BJ (cell line): ENCODE results near the gene DENND1C. TPM values are rescaled to one million over a fixed set of nuclear protein-coding genes. Genes with fewer than 3 reads are reported as not detected.
"Not testable (repeated sequence)": the region's sequence is repeated elsewhere in the genome, so short reads cannot be mapped to it uniquely, and the experiment has no call there.

Source experiments
- CTCF ChIA-PET: fragments of 350-600 bp; formaldehyde crosslinking; extraction: SDS; loops from one replicate; lab custom pipeline; 2021; ENCODE audit warnings: antibody characterized with exemption, inconsistent platforms; lab: Yijun Ruan, JAX
- POLR2A ChIA-PET: fragments of 300-600 bp; sonication (Branson Sonifier 250); formaldehyde crosslinking; extraction: SDS; loops from one replicate; lab custom pipeline; 2021; ENCODE audit warnings: antibody characterized with exemption; lab: Charles Lee
- DNase-seq: peaks from one replicate; pipeline ENCODE4 v3.0.0-alpha.2; 2011; ENCODE audit warnings: low read depth
- H3K27me3 ChIP-seq: 2 replicates; pipeline ENCODE4 v1.6.0; 2011; ENCODE audit warnings: low read length; ENCODE audit not compliant: control insufficient read depth, insufficient read depth
- H3K36me3 ChIP-seq: 2 replicates; pipeline ENCODE4 v1.5.1; 2011; ENCODE audit warnings: low read length; ENCODE audit not compliant: control insufficient read depth, insufficient read depth
- H3K4me3 ChIP-seq: 2 replicates; pipeline ENCODE4 v1.5.1; 2011; ENCODE audit warnings: low read depth, mild to moderate bottlenecking, control low read depth, low read length
- polyA plus RNA-seq: library from polyadenylated mRNA; depleted of rRNA; stranded (reverse); fragments of >200 nt; gene quantifications from 2 replicates; pipeline ENCODE4 v1.2.3, GENCODE V29; 2011
- TF ChIP-seq, protein P1 (sequence below): IDR thresholded peaks from 2 replicates; pipeline ENCODE4 v1.5.1; 2011; ENCODE audit warnings: low read depth, mild to moderate bottlenecking, control low read depth, inconsistent platforms, low read length, moderate library complexity; ENCODE audit not compliant: insufficient read depth

The DENND1C gene
- polyA plus RNA-seq, 1 experiment: 0.07 TPM

DNA sequence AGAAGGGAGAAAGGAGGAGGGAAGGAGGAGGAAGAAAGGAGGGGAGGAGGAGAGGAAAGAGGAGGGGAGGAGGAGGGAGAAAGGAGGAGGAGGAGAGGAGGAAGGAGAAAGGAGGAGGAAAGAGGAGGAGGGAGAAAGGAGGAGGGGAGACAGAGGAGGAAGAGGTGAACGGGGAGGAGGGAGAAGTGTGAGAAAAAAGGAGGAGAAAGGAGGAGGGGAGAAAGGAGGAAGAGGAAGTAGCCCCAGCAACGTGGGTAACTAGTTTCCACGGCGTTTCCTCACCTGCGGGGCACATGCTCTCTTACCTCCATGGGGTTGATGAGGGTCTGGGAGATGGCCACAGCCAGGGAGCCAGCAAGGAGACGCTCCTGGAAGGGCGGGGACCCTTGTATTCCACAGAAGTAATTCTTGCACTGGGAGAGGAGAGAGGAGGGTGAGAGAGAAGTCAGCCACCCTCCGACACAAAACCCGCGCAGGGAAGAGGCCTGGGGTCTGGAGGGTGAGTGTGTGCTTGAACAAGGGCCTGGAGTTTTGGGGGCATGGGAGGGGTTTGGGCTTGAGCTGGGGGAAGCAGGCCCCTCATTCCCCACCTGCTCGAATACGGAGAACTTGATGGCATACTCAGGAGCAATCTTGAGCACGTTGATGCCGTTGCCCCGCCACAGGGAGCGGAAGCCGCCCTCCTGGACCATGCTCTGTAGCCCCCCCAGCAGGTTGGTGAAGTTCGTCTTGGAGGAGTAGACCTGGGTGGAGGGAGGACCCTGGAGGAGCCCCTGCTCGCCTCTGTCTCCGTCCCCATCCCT is 52.0 kb downstream of the DENND1C start:
- CTCF ChIA-PET: no interaction called here
- DNase-seq: no peak
- TF ChIP-seq, protein P1, sequence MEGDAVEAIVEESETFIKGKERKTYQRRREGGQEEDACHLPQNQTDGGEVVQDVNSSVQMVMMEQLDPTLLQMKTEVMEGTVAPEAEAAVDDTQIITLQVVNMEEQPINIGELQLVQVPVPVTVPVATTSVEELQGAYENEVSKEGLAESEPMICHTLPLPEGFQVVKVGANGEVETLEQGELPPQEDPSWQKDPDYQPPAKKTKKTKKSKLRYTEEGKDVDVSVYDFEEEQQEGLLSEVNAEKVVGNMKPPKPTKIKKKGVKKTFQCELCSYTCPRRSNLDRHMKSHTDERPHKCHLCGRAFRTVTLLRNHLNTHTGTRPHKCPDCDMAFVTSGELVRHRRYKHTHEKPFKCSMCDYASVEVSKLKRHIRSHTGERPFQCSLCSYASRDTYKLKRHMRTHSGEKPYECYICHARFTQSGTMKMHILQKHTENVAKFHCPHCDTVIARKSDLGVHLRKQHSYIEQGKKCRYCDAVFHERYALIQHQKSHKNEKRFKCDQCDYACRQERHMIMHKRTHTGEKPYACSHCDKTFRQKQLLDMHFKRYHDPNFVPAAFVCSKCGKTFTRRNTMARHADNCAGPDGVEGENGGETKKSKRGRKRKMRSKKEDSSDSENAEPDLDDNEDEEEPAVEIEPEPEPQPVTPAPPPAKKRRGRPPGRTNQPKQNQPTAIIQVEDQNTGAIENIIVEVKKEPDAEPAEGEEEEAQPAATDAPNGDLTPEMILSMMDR: no peak

DNA sequence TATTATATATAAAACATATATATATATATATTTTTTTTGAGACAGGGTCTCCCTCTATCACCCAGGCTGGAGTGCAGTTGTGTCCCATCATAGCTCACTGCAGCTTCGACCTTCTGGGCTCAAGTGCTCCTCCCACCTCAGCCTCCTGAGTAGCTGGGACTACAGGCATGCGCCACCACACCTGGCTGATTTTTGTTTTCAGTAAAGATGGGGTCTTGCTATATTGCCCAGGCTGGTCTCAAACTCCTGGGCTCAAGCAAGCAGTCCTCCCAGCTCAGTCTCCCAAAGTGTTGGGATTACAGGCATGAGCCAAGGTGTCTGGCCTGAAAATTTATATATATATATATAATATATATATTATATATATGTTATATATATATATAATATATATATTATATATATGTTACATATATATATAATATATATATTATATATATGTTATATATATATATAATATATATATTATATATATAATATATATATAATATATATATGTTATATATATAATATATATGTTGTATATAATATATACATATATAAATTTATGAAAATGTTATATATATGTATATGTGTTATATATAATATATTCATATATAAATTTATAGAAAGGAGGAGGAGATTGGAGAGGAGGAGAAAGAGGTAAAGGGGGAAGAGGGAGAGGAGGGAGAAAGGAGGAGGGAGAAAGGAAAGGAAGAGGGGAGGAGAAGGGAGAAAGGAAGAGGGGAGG is 52.7 kb downstream of the DENND1C start:
- POLR2A ChIA-PET, CTCF ChIA-PET, DNase-seq, H3K27me3 ChIP-seq, H3K4me3 ChIP-seq, H3K36me3 ChIP-seq: not testable (repeated sequence)

More for the DNA sequence above, 52.0 kb downstream of the DENND1C start:
- Histone ChIP-seq H3K36me3 (no peaks in the 10 kb centered on the region), H3K27me3 (no peaks in the 10 kb centered on the region), H3K4me3 (no peak overlapping the region)
- POLR2A ChIA-PET: no interaction called here

DNA sequence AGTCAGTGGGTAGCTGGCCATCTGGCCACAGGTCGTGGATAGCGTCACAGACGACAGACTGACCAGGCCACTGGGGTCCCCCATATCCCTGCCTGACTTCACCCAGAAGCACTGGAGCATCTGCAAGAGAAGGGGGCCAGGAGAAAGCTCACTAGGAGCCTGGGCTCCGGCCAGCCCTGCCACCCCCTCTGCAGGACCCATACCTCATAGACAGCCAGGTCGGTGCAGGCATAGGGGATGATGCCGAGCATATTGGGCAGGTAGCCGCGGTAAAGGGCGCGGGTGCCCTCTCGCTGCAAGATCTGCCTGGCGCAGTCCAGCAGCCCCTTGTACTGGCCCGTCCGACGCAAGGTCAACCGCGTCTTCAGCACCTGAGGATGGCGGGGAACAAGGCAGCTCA is 54.5 kb downstream of the DENND1C start:
- H3K27me3 ChIP-seq: no peaks in the 10 kb centered on the region
- no peak overlapping the region for H3K4me3 ChIP-seq
- CTCF ChIA-PET: interaction anchor here (0.6 to 0.8 kb wide), 2 partner anchors 9 to 380 kb away, joined by 3 read pairs; no protein-coding TSS in a partner anchor
- POLR2A ChIA-PET: no interaction called here
- TF ChIP-seq, protein P1: no peak
- no peak for DNase-seq
- H3K36me3 ChIP-seq: no peaks in the 10 kb centered on the region

DNA sequence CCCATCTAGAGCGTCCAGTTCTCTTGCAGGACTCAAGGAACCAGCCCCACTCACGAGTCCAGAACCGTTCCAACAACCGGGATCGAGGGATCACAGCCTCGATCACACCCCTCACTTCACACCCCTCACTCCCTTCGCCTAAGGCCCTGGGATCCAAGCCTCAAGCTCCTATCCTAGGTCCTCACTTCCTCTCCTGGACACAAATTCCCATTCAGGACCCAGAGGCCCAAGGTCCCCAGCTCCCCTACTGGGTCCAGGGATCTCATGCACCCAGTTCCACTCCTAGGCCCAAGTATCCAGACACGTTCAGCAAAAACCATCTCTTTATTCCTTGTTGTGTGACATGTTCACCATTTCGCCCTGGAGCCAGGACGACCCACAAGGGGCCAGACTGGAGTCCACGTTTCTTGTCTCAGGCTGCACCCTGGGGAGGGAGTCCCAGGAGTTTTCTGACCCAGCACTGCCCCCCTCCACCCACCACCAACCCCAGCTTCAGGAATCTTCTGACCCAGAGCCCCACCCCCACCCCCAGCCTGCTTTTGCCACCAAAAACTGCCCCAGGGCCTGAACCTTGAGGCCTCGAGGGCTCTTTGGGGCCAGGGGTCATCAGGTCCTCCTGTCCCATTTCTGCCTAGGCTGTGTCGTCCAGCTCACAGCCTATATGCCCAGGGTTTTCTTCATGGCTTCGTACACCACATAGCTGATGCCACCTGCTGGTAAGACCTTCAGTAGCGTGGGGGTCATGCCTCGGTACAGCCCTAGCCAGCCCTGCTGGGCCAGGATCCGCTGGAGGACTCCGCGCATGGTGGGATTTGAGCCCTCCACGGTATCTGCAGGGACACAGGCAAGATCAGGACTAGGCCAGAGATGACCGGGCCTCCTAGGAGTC is 55.6 kb downstream of the DENND1C start:
- DNase-seq: no peak
- Histone ChIP-seq H3K27me3 (no peaks in the 10 kb centered on the region), H3K36me3 (peaks cover 4% of the 10 kb centered on the region), H3K4me3 (peak overlapping the region; percentile 16; the same call in 1 of the 2 replicates)
- POLR2A ChIA-PET: no interaction called here
- TF ChIP-seq, protein P1: no peak
- CTCF ChIA-PET: interaction anchor here (1.1 to 1.7 kb wide), 3 partner anchors 31 to 55 kb away, joined by 3 read pairs; partner anchors contain the start of gene DENND1C

DNA sequence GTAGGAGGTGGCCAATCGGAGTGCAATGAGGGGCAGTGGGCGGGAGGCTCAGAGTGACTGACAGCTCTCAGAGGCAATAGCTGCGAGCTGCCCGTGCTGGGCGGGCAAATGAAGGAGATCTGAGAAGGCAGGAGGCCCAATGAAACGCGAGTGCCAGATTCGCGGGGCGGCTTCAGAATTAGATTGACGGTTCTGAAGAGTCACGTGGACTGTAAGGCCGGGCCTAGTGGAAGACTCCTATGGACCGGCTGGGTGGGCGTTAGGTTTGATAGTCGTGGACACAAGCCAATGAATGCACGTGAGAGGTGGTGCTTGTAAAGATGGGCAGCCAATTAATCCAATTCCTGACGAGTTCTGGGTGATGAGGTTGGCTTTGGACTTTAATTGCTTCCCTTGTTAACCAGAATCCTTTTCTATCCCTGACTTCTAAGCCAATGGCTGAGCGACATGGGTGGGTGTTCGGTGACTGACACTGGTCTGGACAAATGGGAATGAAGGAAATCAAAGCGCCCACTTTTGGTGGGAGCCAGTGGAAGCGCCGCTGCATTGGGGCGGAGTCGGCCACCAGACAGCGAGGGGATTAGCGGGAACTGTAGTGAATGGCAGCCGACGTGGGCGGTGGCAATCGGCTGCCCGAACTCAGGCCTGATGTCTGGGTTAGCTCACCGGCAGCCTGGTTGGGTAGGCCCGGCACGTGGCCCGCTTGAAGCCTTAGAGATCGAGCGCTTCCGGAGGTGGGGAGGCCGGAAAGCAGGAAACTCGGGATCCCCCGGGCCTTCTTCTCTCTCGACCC is 56.5 kb downstream of the DENND1C start:
- DNase-seq: peak; percentile 100
- peak overlapping the region; percentile 16; the same call in 1 of the 2 replicates for H3K4me3 ChIP-seq
- TF ChIP-seq, protein P1: no peak
- POLR2A ChIA-PET: interaction anchor here (0.6 kb wide), 2 partner anchors 53 to 687 kb away, joined by 3 to 4 read pairs; partner anchors contain the start of gene ALKBH7
- H3K27me3 ChIP-seq: no peaks in the 10 kb centered on the region
- peaks cover 12% of the 10 kb centered on the region for H3K36me3 ChIP-seq
- CTCF ChIA-PET: interaction anchor here (1.1 to 1.7 kb wide), 3 partner anchors 32 to 56 kb away, joined by 3 read pairs; partner anchors contain the start of gene DENND1C
